DND-41 (cell line): ENCODE measurements around the gene ADCY7.

Experiments
- CTCF ChIP-seq: IDR thresholded peaks from 2 replicates; pipeline ENCODE4 v1.5.1; 2012; ENCODE audit warnings: borderline replicate concordance, low read length, moderate library complexity, mild to moderate bottlenecking; ENCODE audit not compliant: poor library complexity, severe bottlenecking; ENCODE audit errors: extremely low read depth
- EZH2 ChIP-seq: IDR thresholded peaks from 3 replicates; pipeline ENCODE4 v1.6.1; 2012; ENCODE audit warnings: borderline replicate concordance, low read depth, mild to moderate bottlenecking, moderate library complexity, low read length, inconsistent platforms; ENCODE audit not compliant: severe bottlenecking

DNA sequence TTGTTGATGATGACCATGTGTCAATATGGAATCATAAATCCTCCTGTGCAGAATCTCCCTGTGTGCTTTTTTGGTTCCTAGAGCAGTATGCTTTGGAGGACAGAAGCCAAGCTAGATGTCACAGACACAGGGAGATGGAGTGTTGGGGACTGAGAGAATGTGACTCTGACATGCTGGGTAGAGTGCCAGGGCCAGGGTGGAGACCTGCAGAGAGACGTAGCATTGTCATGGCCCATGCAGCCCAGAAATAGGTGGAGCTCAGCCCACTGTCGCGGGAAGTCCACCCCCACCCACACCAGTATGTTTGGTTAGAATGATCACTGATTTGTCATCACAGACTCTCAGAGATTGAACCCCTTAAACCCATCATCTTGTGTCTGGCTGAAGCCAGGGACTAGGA lies 39.2 kb upstream of the ADCY7 start:
- TF ChIP-seq CTCF (no peak), EZH2 (no peak)
